Keratinocyte (primary cell): Measurements from ENCODE around the gene DOCK1. TPM values are rescaled to one million over a fixed set of nuclear protein-coding genes. Genes with fewer than 3 reads are reported as not detected.

Source experiments
- DNase-seq: peaks from one replicate; pipeline ENCODE4 v3.0.0-alpha.2; 2011; ENCODE audit warnings: low read depth, missing footprints, low spot score
- FAIRE-seq: peaks from 2 replicates; lab custom pipeline; 2011; peaks lifted over from hg19 to GRCh38; lab: Jason Lieb, UNC
- H2AFZ ChIP-seq: 2 replicates; pipeline ENCODE4 v1.6.0; 2012; ENCODE audit warnings: low read length, control low read depth, inconsistent platforms; ENCODE audit not compliant: control insufficient read depth
- H3K27ac ChIP-seq: 2 replicates; pipeline ENCODE4 v1.5.1; 2011; ENCODE audit warnings: low read length; ENCODE audit not compliant: control insufficient read depth, insufficient read depth
- H3K27me3 ChIP-seq: 3 replicates; pipeline ENCODE4 v1.6.0; 2011; ENCODE audit warnings: low read length; ENCODE audit not compliant: control insufficient read depth, insufficient read depth; ENCODE audit errors: extremely low read depth
- H3K36me3 ChIP-seq, 2 experiments: 2 replicates in 1 of 2; 3 replicates in 1 of 2; pipeline ENCODE4 v1.5.1; 2011; ENCODE audit warnings: low read length in 2 of 2, mild to moderate bottlenecking in 1 of 2; ENCODE audit not compliant: control insufficient read depth in 2 of 2, insufficient read depth in 2 of 2; ENCODE audit errors: extremely low read depth in 1 of 2
- H3K4me1 ChIP-seq: 3 replicates; pipeline ENCODE4 v1.5.1; 2011; ENCODE audit warnings: low read length; ENCODE audit not compliant: control insufficient read depth, insufficient read depth; ENCODE audit errors: extremely low read depth
- H3K4me2 ChIP-seq: 3 replicates; pipeline ENCODE4 v1.6.0; 2011; ENCODE audit warnings: low read depth, low read length; ENCODE audit not compliant: control insufficient read depth, insufficient read depth; ENCODE audit errors: extremely low read depth
- H3K4me3 ChIP-seq, 3 experiments: fragments of 200-600 bp in 1 of 3; sonication (generic) in 1 of 3; 2 replicates in 2 of 3; 3 replicates in 1 of 3; pipeline ENCODE4 v1.5.1; 2011 to 2016; ENCODE audit warnings: low read length in 3 of 3, mild to moderate bottlenecking in 3 of 3, control low read depth in 2 of 3, inconsistent platforms in 1 of 3, low read depth in 1 of 3, mixed read lengths in 1 of 3, mixed run types in 1 of 3, moderate library complexity in 1 of 3; ENCODE audit not compliant: control insufficient read depth in 2 of 3, insufficient read depth in 2 of 3; ENCODE audit errors: extremely low read depth in 1 of 3
- H3K79me2 ChIP-seq: 2 replicates; pipeline ENCODE4 v1.6.0; 2012; ENCODE audit warnings: low read length; ENCODE audit not compliant: control insufficient read depth, insufficient read depth
- H3K9ac ChIP-seq: 3 replicates; pipeline ENCODE4 v1.6.0; 2011; ENCODE audit warnings: low read length; ENCODE audit not compliant: control insufficient read depth, insufficient read depth; ENCODE audit errors: extremely low read depth
- H3K9me1 ChIP-seq: 3 replicates; pipeline ENCODE4 v1.6.0; 2011; ENCODE audit warnings: low read length; ENCODE audit not compliant: control insufficient read depth, insufficient read depth; ENCODE audit errors: extremely low read depth
- H3K9me3 ChIP-seq: 2 replicates; pipeline ENCODE4 v1.5.1; 2012; ENCODE audit warnings: low read depth, low read length; ENCODE audit not compliant: control insufficient read depth
- H4K20me1 ChIP-seq: 3 replicates; pipeline ENCODE4 v1.6.0; 2011; ENCODE audit warnings: low read length; ENCODE audit not compliant: control insufficient read depth, insufficient read depth; ENCODE audit errors: extremely low read depth
- CTCF ChIP-seq, 3 experiments: IDR thresholded peaks in 1 of 3; conservative IDR thresholded peaks in 1 of 3; optimal IDR thresholded peaks in 1 of 3; 2 replicates in 2 of 3; 3 replicates in 1 of 3; pipeline versions ENCODE3 to v1.5.1; 2011; ENCODE audit warnings: low read length in 3 of 3, mild to moderate bottlenecking in 3 of 3, moderate library complexity in 2 of 3, control low read depth in 1 of 3, inconsistent platforms in 1 of 3; ENCODE audit not compliant: insufficient read depth in 2 of 3; ENCODE audit errors: extremely low read depth in 1 of 3
- EZH2 ChIP-seq: IDR thresholded peaks from one replicate; pipeline ENCODE4 v1.6.1; 2012; ENCODE audit warnings: inconsistent platforms, mild to moderate bottlenecking, low read length, moderate library complexity
- dilution Hi-C: fragments of 300-500 bp; cut with MboI; formaldehyde crosslinking; loops from one replicate; pipeline ENCODE4 v1.7.0; 2020; ENCODE audit warnings: low sequenced_read_pairs; ENCODE audit not compliant: extremely low pct_ligation_motif_present
- polyA plus RNA-seq, 5 experiments: library from polyadenylated mRNA; depleted of rRNA in 3 of 5; stranded (reverse) in 3 of 5; stranded (forward) in 1 of 5; unstranded in 1 of 5; fragments of >200 nt; gene quantifications; 1 replicate in 1 of 5; 2 replicates in 3 of 5; 3 replicates in 1 of 5; pipeline versions ENCODE4 v1.2.1 to v1.2.3, GENCODE V29; 2011 to 2012; ENCODE audit warnings: missing spikeins in 2 of 5, low read depth in 1 of 5, low replicate concordance in 1 of 5

DOCK1 gene
- polyA plus RNA-seq, 1 donor (not counting 4 experiments of a cell fraction or from before 2014, with no cell fraction given) = 15.7 TPM

DNA sequence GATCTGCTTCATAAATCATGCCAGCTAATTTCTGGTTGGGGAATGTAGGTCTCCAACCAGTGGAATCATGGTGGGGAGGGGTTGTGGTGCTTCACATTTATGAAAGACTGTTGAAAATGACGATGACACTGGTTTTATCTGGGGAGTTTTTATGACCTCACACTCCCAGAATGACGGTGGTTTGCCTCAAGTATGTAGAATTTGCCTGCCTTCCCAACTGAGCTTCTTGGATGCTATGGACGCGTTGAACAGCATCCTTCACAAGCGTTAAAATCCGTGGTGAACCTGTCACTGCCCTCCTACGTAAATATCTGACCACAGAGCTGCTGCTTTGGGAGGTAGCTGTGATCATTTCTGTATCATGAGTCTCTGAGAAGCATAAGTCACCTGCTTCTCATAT, 287.9 kb downstream of the DOCK1 start:
- dilution Hi-C loops = no loop called here
- no peak for FAIRE-seq

DNA sequence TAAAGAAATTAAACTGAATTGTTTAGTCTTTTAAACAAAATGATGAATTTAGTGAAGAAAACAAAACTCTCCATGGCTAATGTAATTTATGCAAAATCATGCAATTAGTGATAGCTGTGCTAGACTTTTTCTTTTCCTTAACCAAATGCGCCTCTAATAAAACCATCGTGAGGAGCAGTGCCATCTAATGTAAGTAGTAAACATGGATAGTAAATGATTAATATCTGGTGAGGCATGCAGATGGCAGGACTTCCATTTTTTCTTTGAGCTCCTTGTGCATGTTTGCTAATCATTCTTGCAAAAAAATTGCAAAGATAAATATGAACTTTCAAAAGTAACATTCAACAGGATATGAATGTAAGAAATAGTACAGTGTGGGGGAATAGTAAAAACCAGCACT, 288.9 kb downstream of the DOCK1 start:
- H3K4me3 ChIP-seq = no peak overlapping the region
- no peak overlapping the region for H3K4me2 ChIP-seq
- no peak overlapping the region for H2AFZ ChIP-seq
- dilution Hi-C loops = no loop called here
- no peak overlapping the region for H3K9ac ChIP-seq
- TF ChIP-seq EZH2 = no peak
- no peak for TF ChIP-seq CTCF (optimal IDR thresholded peaks at IDR 0.05 in 1 of 3, IDR thresholded peaks at IDR 0.05 in 1 of 3, conservative IDR thresholded peaks at IDR 0.05 in 1 of 3; ENCODE audit: extremely low read depth in 1 of 3, insufficient read depth in 2 of 3, low read length in 3 of 3)
- no peaks in the 10 kb centered on the region for H3K9me1 ChIP-seq
- peaks cover 4% of the 10 kb centered on the region for H3K4me1 ChIP-seq
- no peaks in the 10 kb centered on the region for H3K79me2 ChIP-seq
- H3K27ac ChIP-seq = no peak overlapping the region
- FAIRE-seq (no peak), DNase-seq (no peak)
- peaks cover 0 to 1% of the 10 kb centered on the region in 2 experiments for H3K36me3 ChIP-seq
- no peaks in the 10 kb centered on the region for H3K9me3 ChIP-seq
- peaks cover 12% of the 10 kb centered on the region for H3K27me3 ChIP-seq
- H4K20me1 ChIP-seq = peaks cover 8% of the 10 kb centered on the region

More for the DNA sequence above, 287.9 kb downstream of the DOCK1 start:
- Histone ChIP-seq H3K4me1 (peaks cover 4% of the 10 kb centered on the region), H3K79me2 (no peaks in the 10 kb centered on the region), H3K9ac (no peak overlapping the region), H2AFZ (no peak overlapping the region), H3K4me2 (no peak overlapping the region), H4K20me1 (peaks cover 8% of the 10 kb centered on the region), H3K9me1 (no peaks in the 10 kb centered on the region), H3K9me3 (no peaks in the 10 kb centered on the region), H3K27ac (no peak overlapping the region), H3K27me3 (peaks cover 12% of the 10 kb centered on the region), H3K4me3 (no peak overlapping the region), H3K36me3 (peaks cover 0 to 1% of the 10 kb centered on the region in 2 experiments)
- no peak for DNase-seq
- TF ChIP-seq CTCF (optimal IDR thresholded peaks at IDR 0.05 in 1 of 3, IDR thresholded peaks at IDR 0.05 in 1 of 3, conservative IDR thresholded peaks at IDR 0.05 in 1 of 3; ENCODE audit: extremely low read depth in 1 of 3, insufficient read depth in 2 of 3, low read length in 3 of 3) (no peak), EZH2 (no peak)
